Kidney epithelial cell (primary cell): ENCODE measurements around the gene GMCL1. TPM values are rescaled to one million over a fixed set of nuclear protein-coding genes. Genes with fewer than 3 reads are reported as not detected.
"Not testable (repeated sequence)": the region's sequence is repeated elsewhere in the genome, so short reads cannot be mapped to it uniquely, and the experiment has no call there.

ENCODE experiments used
- DNase-seq: peaks from one replicate; pipeline ENCODE4 v3.0.0-alpha.2; 2010; ENCODE audit warnings: low read depth
- H3K27me3 ChIP-seq: 2 replicates; pipeline ENCODE4 v1.6.0; 2011; ENCODE audit warnings: low read length; ENCODE audit not compliant: control insufficient read depth, insufficient read depth
- H3K36me3 ChIP-seq: 2 replicates; pipeline ENCODE4 v1.5.1; 2011; ENCODE audit warnings: low read length; ENCODE audit not compliant: control insufficient read depth, insufficient read depth
- H3K4me3 ChIP-seq: 2 replicates; pipeline ENCODE4 v1.5.1; 2011; ENCODE audit warnings: low read depth, mild to moderate bottlenecking, control low read depth, low read length
- total RNA-seq: library from RNA; depleted of rRNA; stranded (reverse); fragments of >200 nt; gene quantifications from 2 replicates; pipeline ENCODE4 v1.2.3, GENCODE V29; 2015
- TF ChIP-seq, protein P1 (sequence below): IDR thresholded peaks from 2 replicates; pipeline ENCODE4 v1.5.1; 2011; ENCODE audit warnings: mild to moderate bottlenecking, moderate library complexity, low read length, control low read depth, inconsistent platforms; ENCODE audit not compliant: insufficient read depth, poor library complexity, severe bottlenecking

The GMCL1 gene
- total RNA-seq, 1 donor from 2014 or later = 12.2 TPM

DNA sequence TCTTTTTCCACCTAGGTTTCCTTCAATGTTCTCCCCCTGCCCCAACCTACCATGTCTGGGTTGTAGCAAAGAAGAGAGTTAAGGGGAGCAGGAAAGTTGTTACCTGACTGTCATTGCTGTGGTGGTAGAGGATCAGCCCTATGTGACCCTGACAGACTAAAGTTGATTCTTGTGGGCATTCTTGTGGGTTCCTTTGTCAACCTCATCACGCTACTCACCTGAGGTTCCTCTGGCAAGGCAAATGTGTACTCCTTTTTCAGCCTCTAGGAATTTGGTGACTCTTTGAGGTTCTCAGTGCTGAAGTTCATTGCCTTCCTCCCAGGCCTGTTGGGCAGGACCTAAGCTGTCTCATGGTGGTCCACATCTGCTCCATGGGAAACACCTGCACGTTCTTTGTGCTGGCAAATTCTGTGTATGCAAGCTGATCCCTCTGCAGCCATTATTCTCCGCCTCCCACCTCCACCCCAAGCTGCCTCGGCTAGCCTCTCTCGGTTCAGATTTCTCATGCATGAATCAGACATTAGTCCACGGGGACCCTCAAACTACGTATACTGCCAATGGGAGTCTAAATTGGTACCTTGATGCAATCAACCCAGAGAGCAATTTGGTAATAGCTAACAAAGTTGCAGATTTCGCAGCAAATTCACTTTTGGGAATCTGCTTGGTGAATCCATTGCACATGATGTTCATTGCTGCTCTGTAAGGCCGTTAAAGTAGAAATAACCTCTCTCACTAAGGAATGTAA is 1.5 kb upstream of the GMCL1 start:
- Histone ChIP-seq H3K36me3 (no peaks in the 10 kb centered on the region), H3K27me3 (no peaks in the 10 kb centered on the region), H3K4me3 (no peak overlapping the region)
- TF ChIP-seq, protein P1, sequence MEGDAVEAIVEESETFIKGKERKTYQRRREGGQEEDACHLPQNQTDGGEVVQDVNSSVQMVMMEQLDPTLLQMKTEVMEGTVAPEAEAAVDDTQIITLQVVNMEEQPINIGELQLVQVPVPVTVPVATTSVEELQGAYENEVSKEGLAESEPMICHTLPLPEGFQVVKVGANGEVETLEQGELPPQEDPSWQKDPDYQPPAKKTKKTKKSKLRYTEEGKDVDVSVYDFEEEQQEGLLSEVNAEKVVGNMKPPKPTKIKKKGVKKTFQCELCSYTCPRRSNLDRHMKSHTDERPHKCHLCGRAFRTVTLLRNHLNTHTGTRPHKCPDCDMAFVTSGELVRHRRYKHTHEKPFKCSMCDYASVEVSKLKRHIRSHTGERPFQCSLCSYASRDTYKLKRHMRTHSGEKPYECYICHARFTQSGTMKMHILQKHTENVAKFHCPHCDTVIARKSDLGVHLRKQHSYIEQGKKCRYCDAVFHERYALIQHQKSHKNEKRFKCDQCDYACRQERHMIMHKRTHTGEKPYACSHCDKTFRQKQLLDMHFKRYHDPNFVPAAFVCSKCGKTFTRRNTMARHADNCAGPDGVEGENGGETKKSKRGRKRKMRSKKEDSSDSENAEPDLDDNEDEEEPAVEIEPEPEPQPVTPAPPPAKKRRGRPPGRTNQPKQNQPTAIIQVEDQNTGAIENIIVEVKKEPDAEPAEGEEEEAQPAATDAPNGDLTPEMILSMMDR = no peak
- DNase-seq = no peak

DNA sequence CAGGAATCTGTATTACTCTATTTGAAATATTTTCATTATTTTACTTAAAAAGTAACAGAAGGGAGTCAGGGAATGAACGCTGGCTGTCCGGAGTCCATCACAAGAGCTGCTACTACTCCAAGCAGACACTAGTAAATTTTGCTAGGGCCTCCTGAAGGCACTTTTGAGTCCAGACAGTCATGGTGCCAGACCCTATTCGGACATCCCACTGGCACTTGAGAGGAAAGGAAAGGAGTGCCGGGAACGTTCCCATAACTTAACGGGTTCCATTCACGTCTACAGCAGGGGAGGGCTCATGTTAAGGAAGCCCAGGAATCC is 563 bp upstream of the GMCL1 start:
- H3K4me3 ChIP-seq = peak overlapping the region; percentile 80
- DNase-seq = no peak
- H3K27me3 ChIP-seq = no peaks in the 10 kb centered on the region
- TF ChIP-seq, protein P1 = no peak
- H3K36me3 ChIP-seq = no peaks in the 10 kb centered on the region

DNA sequence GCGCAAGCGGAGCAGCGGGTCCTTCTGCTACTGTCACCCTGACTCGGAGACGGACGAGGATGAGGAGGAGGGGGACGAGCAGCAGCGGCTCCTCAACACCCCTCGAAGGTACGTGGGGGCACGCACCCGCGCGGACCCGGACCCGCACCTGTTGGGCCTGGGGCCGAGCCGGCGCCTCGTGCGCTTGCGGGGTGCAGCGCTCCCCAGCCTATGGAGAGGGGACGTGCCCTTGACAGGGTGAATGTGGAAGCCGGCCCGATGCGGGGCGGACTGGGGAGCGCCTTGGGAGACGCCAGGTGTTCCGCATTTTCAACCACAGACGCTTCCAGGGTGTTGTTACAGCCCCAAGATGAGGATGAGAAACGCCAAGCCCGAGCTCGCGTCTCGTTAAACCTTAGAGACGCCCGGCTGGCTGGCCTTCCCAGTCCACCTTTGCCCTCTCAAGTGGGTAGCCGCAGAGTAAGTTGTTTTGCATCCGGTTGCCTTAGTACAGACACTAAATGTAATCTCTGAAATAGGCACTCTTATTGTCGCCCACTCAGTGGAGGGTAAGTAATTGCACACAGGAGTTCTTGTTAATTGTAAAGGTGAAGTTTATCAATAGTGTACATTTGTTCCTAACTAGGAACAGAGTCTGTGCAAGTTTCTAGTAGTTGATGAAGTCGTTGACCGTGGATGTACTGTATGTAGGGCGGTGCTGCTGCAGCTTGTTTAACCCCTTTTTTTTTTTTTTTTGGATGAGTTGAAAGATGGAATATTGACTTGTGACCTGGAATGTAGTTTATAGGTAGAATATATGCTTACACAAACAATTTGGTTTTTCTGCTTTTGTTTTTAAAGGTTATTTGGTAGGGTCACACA is 815 bp downstream of the GMCL1 start:
- no peak for DNase-seq
- Histone ChIP-seq H3K36me3 (no peaks in the 10 kb centered on the region), H3K27me3 (no peaks in the 10 kb centered on the region), H3K4me3 (peak overlapping the region; percentile 80)
- TF ChIP-seq, protein P1 = no peak

DNA sequence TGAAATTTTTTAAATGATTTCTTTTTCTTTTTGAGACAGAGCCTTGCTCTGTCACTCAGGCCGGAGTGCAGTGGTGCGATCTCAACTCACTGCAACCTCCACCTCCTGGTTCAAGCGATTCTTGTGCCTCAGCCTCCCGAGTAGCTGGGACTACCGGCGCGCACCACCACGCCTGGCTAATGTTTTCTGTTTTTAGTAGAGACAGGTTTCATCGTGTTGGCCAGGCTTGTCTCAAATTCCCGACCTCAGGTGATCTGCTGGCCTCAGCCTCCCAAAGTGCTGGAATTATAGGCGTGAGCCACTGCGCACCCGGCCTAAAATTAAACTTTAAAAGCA is 1.4 kb downstream of the GMCL1 start:
- H3K36me3 ChIP-seq, DNase-seq, H3K27me3 ChIP-seq: not testable (repeated sequence)
- peak overlapping the region; percentile 80 for H3K4me3 ChIP-seq

DNA sequence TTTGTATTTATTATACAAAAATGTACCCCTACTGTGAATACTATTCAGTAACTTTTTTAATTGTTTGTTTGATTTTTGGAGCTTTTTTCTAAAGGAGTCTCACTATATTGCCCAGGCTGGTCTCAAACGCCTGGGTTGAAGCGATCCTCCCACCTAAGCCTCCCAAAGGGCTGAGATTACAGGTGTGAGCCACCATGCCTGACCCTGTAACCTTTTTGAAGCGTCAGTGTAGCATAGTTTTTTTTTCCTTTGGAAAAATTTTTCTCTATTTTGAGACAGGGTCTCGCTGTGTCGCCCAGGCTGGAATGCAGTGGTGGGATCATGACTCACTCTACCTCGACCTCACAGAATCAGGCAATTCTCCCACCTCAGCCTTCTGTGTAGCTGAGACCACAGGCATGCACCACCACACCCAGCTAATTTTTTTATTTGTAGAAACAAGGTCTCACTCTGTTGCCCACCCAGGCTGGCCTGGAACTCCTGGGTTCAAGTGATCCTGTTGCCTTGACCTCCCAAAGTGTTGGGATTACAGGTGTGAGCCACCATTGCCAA is 2.0 kb downstream of the GMCL1 start:
- no peak for DNase-seq
- H3K27me3 ChIP-seq = no peaks in the 10 kb centered on the region
- TF ChIP-seq, protein P1 = no peak
- no peaks in the 10 kb centered on the region for H3K36me3 ChIP-seq
- H3K4me3 ChIP-seq = no peak overlapping the region

DNA sequence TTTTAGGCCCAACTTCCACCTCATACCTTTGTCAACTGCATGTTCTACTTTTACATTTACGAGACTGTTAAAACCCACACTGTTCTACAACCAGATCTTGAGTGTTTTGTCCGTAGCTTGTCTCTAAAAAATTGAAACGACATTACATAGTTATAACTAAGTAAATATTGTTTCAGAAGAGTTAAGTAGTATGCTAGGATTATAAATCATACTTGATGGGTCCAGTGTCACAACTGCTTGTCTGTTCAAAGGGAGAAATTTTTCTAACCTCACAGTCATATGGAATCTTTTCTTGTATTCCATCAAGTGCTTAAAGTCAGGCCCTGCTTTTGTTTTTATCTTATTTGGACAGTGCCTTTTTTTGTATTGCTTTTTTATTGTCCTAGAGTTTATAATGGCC is 4.3 kb downstream of the GMCL1 start:
- Histone ChIP-seq H3K4me3 (no peak overlapping the region), H3K27me3 (no peaks in the 10 kb centered on the region), H3K36me3 (no peaks in the 10 kb centered on the region)
- TF ChIP-seq, protein P1 = no peak
- DNase-seq = no peak
